IgD-negative memory B cell (primary cell): ENCODE measurements around the gene TEX264. TPM values are rescaled to one million over a fixed set of nuclear protein-coding genes. Genes with fewer than 3 reads are reported as not detected.

Source experiments
- H3K27ac Mint-ChIP-seq, 3 donors: one replicate each; pipeline ENCODE4 v1.8.0; 2020 to 2022; ENCODE audit warnings: mild to moderate bottlenecking in 3 of 3, mixed read lengths in 3 of 3, moderate library complexity in 1 of 3
- H3K27me3 Mint-ChIP-seq: one replicate; pipeline ENCODE4 v1.8.0; 2021; ENCODE audit warnings: mixed read lengths
- H3K36me3 Mint-ChIP-seq: one replicate; pipeline ENCODE4 v1.8.0; 2020; ENCODE audit warnings: mild to moderate bottlenecking, mixed read lengths
- H3K4me1 Mint-ChIP-seq, 3 donors: one replicate each; pipeline ENCODE4 v1.8.0; 2020 to 2022; ENCODE audit warnings: mixed read lengths in 3 of 3, mild to moderate bottlenecking in 1 of 3
- H3K4me3 Mint-ChIP-seq, 4 donors: one replicate each; pipeline ENCODE4 v1.8.0; 2020 to 2022; ENCODE audit warnings: mild to moderate bottlenecking in 4 of 4, mixed read lengths in 4 of 4, moderate library complexity in 3 of 4
- H3K9me3 Mint-ChIP-seq, 3 donors: one replicate each; pipeline ENCODE4 v1.8.0; 2020 to 2021; ENCODE audit warnings: mixed read lengths in 3 of 3, mild to moderate bottlenecking in 1 of 3
- polyA plus RNA-seq: library from polyadenylated mRNA; unstranded; fragments of 300-500 nt; fragmentation: Illumina TruSeq; gene quantifications from one replicate; pipeline ENCODE4 v1.2.3, GENCODE V29; 2021

Gene TEX264
- polyA plus RNA-seq, 1 donor from 2014 or later, result 100 TPM

DNA sequence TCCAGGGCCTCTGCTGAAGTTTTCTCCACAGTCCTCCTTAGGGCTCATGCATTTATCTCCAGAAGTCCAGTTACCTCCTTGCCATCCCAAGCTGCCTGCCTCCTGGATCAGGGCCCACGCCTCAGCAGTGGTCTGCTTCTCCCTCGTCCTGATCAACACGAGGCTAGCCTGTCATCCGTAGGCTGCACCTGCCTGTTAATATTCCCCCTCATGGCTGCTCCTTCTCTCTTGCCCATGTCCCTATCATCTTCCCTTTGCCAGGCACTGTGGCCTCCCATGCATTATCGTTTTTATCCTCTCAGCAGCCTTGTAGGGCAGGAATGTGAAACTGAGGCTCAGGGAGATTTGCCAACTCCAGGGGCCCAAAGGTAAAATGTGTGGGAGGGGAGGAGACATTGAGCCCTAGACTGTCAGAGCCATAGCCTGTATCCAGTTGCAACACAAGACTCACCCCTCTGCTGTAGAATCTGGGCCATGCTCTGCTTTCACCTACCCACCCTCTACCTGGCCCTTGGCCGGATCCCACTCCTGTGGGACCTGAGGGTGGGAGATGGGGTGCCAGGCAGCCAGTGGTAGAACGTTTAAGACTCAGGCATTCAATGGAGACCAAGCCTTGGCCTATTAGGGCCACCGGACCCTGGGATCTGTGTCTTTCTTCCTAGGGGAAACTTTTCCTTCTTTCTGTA is 40.4 kb downstream of the TEX264 start:
- Mint-ChIP-seq H3K4me3 (no peak overlapping the region), H3K27me3 (peaks cover 3% of the 10 kb centered on the region), H3K9me3 (no peaks in the 10 kb centered on the region), H3K27ac (peak overlapping the region in 1 of 3 donors; percentile 91), H3K36me3 (peaks cover 4% of the 10 kb centered on the region), H3K4me1 (peaks cover 0 to 5% (median 0%) of the 10 kb centered on the region in 3 donors)

- Mint-ChIP-seq H3K4me1 (peaks cover 0 to 7% (median under 1%) of the 10 kb centered on the region in 3 donors), H3K36me3 (peaks cover 4% of the 10 kb centered on the region), H3K4me3 (no peak overlapping the region), H3K27me3 (peaks cover 3% of the 10 kb centered on the region), H3K9me3 (no peaks in the 10 kb centered on the region), H3K27ac (no peak overlapping the region)
Observed at GRCh38 chr3:51712038-51712420, 41.0 kb downstream of the TEX264 start.

- no peak overlapping the region for H3K27ac Mint-ChIP-seq
- H3K4me1 Mint-ChIP-seq, result peaks cover 0 to 8% (median 2%) of the 10 kb centered on the region in 3 donors
- H3K27me3 Mint-ChIP-seq, result peaks cover 3% of the 10 kb centered on the region
- H3K9me3 Mint-ChIP-seq, result no peaks in the 10 kb centered on the region
- H3K36me3 Mint-ChIP-seq, result peaks cover 4% of the 10 kb centered on the region
- H3K4me3 Mint-ChIP-seq, result no peak overlapping the region
Observed at GRCh38 chr3:51712511-51712931, 41.5 kb downstream of the TEX264 start.

DNA sequence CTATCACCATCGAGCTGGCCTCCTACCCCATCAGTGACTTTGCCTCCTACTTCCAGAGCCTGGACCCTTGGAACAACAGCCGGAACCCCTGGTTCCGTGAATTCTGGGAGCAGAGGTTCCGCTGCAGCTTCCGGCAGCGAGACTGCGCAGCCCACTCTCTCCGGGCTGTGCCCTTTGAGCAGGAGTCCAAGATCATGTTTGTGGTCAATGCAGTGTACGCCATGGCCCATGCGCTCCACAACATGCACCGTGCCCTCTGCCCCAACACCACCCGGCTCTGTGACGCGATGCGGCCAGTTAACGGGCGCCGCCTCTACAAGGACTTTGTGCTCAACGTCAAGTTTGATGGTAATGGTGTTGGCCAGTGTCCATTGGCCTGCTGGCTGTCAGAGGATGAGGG is 41.9 kb downstream of the TEX264 start:
- peaks cover 3% of the 10 kb centered on the region for H3K27me3 Mint-ChIP-seq
- peaks cover 4% of the 10 kb centered on the region for H3K36me3 Mint-ChIP-seq
- no peaks in the 10 kb centered on the region for H3K9me3 Mint-ChIP-seq
- no peak overlapping the region for H3K4me3 Mint-ChIP-seq
- H3K4me1 Mint-ChIP-seq, result peaks cover 0 to 6% (median 2%) of the 10 kb centered on the region in 3 donors
- no peak overlapping the region for H3K27ac Mint-ChIP-seq

DNA sequence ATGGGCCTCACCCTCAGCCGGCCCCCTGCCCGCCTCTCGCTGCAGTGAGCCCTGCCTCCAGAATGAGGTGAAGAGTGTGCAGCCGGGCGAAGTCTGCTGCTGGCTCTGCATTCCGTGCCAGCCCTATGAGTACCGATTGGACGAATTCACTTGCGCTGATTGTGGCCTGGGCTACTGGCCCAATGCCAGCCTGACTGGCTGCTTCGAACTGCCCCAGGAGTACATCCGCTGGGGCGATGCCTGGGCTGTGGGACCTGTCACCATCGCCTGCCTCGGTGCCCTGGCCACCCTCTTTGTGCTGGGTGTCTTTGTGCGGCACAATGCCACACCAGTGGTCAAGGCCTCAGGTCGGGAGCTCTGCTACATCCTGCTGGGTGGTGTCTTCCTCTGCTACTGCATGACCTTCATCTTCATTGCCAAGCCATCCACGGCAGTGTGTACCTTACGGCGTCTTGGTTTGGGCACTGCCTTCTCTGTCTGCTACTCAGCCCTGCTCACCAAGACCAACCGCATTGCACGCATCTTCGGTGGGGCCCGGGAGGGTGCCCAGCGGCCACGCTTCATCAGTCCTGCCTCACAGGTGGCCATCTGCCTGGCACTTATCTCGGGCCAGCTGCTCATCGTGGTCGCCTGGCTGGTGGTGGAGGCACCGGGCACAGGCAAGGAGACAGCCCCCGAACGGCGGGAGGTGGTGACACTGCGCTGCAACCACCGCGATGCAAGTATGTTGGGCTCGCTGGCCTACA is 44.4 kb downstream of the TEX264 start:
- H3K4me3 Mint-ChIP-seq, result peak overlapping the region in 1 of 4 donors; percentile 28
- no peak overlapping the region for H3K27ac Mint-ChIP-seq
- no peaks in the 10 kb centered on the region for H3K9me3 Mint-ChIP-seq

DNA sequence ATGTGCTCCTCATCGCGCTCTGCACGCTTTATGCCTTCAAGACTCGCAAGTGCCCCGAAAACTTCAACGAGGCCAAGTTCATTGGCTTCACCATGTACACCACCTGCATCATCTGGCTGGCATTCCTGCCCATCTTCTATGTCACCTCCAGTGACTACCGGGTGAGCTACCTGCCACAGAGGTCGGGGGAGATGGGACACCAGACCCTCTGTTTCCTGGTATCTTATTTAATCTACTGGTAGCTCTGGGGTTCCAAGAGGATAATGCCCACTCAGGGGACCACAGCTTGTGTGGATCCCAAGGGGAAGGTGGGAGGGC is 44.9 kb downstream of the TEX264 start:
- Mint-ChIP-seq H3K9me3 (no peaks in the 10 kb centered on the region), H3K4me3 (peak overlapping the region in 1 of 4 donors; percentile 28), H3K27me3 (peaks cover 3% of the 10 kb centered on the region), H3K4me1 (peaks cover 5 to 8% (median 6%) of the 10 kb centered on the region in 3 donors), H3K27ac (no peak overlapping the region), H3K36me3 (peaks cover 6% of the 10 kb centered on the region)

More for the DNA sequence above, 44.4 kb downstream of the TEX264 start:
- Mint-ChIP-seq H3K27me3 (peaks cover 3% of the 10 kb centered on the region), H3K4me1 (peaks cover 5 to 6% (median 5%) of the 10 kb centered on the region in 3 donors), H3K36me3 (peaks cover 6% of the 10 kb centered on the region)

- H3K4me3 Mint-ChIP-seq, result no peak overlapping the region
- H3K9me3 Mint-ChIP-seq, result no peaks in the 10 kb centered on the region
- no peak overlapping the region for H3K27ac Mint-ChIP-seq
Observed at GRCh38 chr3:51716805-51717204, 45.8 kb downstream of the TEX264 start.

DNA sequence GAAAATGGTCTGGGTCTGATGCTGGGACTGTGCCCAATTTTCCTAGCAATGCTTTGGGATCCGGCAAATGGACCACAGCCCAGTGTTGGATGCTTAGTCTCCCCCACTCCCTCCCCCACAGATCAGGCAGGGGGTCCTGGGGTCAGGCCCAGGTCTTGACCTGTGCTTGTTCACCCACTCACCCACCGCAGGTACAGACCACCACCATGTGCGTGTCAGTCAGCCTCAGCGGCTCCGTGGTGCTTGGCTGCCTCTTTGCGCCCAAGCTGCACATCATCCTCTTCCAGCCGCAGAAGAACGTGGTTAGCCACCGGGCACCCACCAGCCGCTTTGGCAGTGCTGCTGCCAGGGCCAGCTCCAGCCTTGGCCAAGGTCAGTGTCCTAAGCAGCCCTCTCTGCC is 46.4 kb downstream of the TEX264 start:
- Mint-ChIP-seq H3K27ac (no peak overlapping the region), H3K36me3 (peaks cover 6% of the 10 kb centered on the region)

More at GRCh38 chr3:51716805-51717204, 45.8 kb downstream of the TEX264 start:
- Mint-ChIP-seq H3K4me1 (peaks cover 9 to 17% (median 9%) of the 10 kb centered on the region in 3 donors), H3K27me3 (peaks cover 3% of the 10 kb centered on the region), H3K36me3 (peaks cover 6% of the 10 kb centered on the region)

GRCh38 chr3:51717947-51718346 is 46.9 kb downstream of the TEX264 start:
- H3K27me3 Mint-ChIP-seq, result no peaks in the 10 kb centered on the region
- H3K4me3 Mint-ChIP-seq, result no peak overlapping the region
- no peak overlapping the region for H3K27ac Mint-ChIP-seq
- peaks cover 6% of the 10 kb centered on the region for H3K36me3 Mint-ChIP-seq
- H3K4me1 Mint-ChIP-seq, result peaks cover 9 to 17% (median 9%) of the 10 kb centered on the region in 3 donors
- H3K9me3 Mint-ChIP-seq, result no peaks in the 10 kb centered on the region

More for the DNA sequence above, 46.4 kb downstream of the TEX264 start:
- Mint-ChIP-seq H3K4me3 (peak overlapping the region in 1 of 4 donors; percentile 31), H3K27me3 (peaks cover under 1% of the 10 kb centered on the region), H3K4me1 (peaks cover 9 to 17% (median 9%) of the 10 kb centered on the region in 3 donors), H3K9me3 (no peaks in the 10 kb centered on the region)

DNA sequence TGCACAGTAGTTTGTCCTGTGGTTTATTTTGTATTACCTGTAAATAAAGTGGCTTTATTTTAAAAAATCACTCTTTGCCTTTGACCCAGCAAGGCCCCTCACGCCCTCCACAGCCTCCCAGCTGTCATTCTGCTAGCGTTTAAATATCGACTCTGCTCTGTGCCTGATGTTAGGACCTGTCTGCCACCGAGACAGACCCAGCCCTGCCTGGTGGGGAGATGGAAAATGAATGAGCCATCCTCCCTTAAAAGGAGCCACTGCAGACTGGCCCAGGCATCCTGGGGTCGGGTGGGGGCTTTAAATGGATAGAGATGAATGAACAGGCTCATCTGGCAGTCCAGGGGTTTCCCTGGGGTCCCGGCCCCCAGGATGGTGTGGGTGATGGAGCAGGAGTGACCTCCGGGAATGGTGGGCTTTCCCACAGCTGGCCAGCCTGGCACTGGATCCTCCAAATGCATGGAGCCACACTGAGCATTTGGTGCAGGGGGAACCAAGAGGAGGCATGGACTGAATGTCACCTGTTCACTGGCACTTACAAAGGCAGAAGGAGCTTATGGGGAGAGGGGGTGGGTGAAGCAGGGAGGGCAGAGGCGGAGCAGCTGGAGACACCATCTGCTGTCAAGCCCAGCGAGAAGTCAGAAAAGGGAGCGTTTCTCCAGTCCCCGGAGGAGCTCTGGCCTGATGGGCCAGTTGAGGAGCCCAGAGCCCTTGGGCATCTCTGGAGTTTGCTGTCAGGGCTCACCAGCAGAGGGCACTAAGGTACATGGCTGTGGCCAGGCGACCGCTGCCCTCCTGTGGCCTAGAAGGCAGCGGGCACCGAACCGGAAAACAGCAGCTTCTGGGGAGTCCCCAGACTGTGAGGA is 47.7 kb downstream of the TEX264 start:
- Mint-ChIP-seq H3K4me1 (peaks cover 9 to 17% (median 9%) of the 10 kb centered on the region in 3 donors), H3K9me3 (no peaks in the 10 kb centered on the region), H3K4me3 (no peak overlapping the region), H3K27me3 (no peaks in the 10 kb centered on the region), H3K27ac (peak overlapping the region in 1 of 3 donors; percentile 91), H3K36me3 (peaks cover 6% of the 10 kb centered on the region)

DNA sequence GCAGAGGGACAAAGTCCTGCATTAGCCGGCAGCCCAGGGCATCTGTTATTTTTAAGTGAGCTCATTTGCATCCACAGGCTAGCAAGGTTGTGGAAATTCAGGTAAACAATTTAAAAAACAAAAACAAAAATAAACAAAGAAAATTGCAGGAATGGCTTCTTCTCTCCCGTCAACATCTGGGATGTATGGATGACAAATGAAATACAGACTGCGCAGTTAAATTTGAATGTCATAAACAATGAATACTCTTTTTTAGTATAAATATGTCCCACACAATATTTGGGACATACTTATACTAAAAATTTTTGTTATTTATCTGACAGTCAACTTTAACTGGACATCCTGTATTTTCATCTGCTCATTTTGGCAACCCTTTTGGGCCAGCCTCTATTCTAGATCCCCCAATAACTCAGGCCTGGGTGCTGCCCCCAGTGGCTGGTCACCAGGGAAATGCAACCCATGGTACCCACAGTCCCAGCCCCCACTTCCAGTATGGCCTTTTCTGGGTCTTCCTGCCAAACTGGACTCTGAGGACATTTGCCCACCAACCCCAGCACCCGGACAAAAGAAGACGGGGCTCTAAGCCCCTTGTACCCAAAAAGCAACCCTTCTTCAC is 48.5 kb downstream of the TEX264 start:
- Mint-ChIP-seq H3K27ac (peak overlapping the region in 1 of 3 donors; percentile 91), H3K4me3 (no peak overlapping the region), H3K36me3 (peaks cover 6% of the 10 kb centered on the region), H3K9me3 (no peaks in the 10 kb centered on the region), H3K27me3 (no peaks in the 10 kb centered on the region), H3K4me1 (peaks cover 8 to 17% (median 9%) of the 10 kb centered on the region in 3 donors)

- Mint-ChIP-seq H3K27ac (peak overlapping the region in 1 of 3 donors; percentile 88), H3K9me3 (no peaks in the 10 kb centered on the region), H3K27me3 (no peaks in the 10 kb centered on the region), H3K4me3 (no peak overlapping the region), H3K36me3 (peaks cover 6% of the 10 kb centered on the region), H3K4me1 (peaks cover 6 to 17% (median 9%) of the 10 kb centered on the region in 3 donors)
Observed at GRCh38 chr3:51720292-51721061, 49.4 kb downstream of the TEX264 start.

DNA sequence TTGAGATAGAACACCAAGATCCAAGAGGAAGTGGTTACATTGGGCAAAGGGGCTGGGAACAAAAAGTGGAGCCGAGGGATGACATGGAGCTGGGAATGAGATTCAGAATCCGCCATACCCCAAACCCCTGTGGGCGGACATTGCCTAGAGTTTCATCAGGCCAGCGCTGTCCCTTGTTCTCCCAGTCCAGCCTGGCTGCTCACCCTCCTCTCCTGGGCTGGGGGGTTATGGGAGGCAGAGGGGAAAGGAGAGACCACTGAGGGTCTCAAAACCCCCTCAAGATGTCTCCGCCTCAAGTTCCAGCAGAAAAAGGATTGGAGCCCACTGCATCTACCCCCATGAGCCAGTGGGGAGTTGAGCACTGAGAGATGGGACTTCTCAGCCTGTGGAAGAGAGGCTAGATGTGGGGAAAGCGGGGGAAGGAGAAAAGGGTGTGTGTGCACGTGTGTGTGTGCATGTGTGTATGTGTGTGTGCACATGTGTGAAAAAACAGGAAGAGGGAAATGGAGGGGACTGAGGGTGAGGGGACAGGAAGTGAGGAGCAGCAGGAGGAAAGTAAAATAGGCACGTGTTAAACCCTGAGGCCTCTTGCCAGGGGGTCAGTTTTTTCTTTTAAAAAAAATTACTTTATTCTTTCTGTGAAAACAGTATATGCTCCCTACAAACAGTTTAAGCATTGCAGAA is 50.2 kb downstream of the TEX264 start:
- Mint-ChIP-seq H3K36me3 (peaks cover 6% of the 10 kb centered on the region), H3K27ac (no peak overlapping the region), H3K4me3 (no peak overlapping the region), H3K27me3 (no peaks in the 10 kb centered on the region), H3K4me1 (peaks cover 5 to 17% (median 9%) of the 10 kb centered on the region in 3 donors), H3K9me3 (no peaks in the 10 kb centered on the region)
